ENCODE measurements around the gene ZNF487.
"Not testable (repeated sequence)": the region's sequence is repeated elsewhere in the genome, so short reads cannot be mapped to it uniquely, and the experiment has no call there.

ZNF487 gene

GRCh38 chr10:43440463-43441134, 3.7 kb downstream of the ZNF487 start:
- POLR2A ChIA-PET, result no interaction called here
- CTCF ChIA-PET, result no interaction called here
- DNase-seq (ENCODE audit: low read depth, low spot score), result no peak
- TF ChIP-seq, protein P1, sequence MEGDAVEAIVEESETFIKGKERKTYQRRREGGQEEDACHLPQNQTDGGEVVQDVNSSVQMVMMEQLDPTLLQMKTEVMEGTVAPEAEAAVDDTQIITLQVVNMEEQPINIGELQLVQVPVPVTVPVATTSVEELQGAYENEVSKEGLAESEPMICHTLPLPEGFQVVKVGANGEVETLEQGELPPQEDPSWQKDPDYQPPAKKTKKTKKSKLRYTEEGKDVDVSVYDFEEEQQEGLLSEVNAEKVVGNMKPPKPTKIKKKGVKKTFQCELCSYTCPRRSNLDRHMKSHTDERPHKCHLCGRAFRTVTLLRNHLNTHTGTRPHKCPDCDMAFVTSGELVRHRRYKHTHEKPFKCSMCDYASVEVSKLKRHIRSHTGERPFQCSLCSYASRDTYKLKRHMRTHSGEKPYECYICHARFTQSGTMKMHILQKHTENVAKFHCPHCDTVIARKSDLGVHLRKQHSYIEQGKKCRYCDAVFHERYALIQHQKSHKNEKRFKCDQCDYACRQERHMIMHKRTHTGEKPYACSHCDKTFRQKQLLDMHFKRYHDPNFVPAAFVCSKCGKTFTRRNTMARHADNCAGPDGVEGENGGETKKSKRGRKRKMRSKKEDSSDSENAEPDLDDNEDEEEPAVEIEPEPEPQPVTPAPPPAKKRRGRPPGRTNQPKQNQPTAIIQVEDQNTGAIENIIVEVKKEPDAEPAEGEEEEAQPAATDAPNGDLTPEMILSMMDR (IDR thresholded peaks at IDR 0.05; ENCODE audit: insufficient read depth, low read length, missing control alignments), result no peak
- no peak overlapping the region for H3K4me3 ChIP-seq (ENCODE audit: low read depth, low read length)

GRCh38 chr10:43444323-43444722, 7.4 kb downstream of the ZNF487 start:
- ChIA-PET CTCF (interaction anchor here (1.1 to 1.2 kb wide), 2 partner anchors 14 to 152 kb away, joined by 3 to 4 read pairs; no protein-coding TSS in a partner anchor), POLR2A (no interaction called here)

DNA sequence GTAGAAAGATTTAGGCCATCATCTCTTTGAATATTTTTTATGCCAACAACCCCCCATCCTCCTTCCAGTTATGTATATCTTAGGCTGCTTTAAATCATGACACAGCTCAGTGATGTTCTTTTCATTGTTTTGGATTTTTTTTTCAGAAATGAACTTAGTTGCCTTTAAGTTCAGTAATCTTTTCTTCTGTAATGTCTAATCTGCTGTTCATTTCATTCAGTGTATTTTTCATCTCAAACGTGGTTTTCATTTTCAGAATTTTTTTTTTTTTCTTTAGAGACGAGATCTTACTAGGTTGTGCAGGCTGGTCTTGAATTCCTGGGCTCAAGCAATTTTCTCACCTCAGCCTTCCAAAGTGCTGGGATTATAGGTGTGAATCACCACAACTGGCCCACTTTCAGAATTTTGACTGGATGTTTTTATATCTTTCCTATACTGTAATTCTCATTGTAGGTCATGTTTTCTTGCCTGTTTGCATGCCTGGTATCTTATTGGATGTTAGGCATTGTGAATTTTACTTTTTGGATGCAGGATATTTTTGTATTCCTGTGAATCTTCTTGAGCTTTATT, 8.1 kb downstream of the ZNF487 start:
- no peak for DNase-seq (ENCODE audit: low read depth, low spot score)
- POLR2A ChIA-PET, result no interaction called here
- no peak overlapping the region for H3K4me3 ChIP-seq (ENCODE audit: low read depth, low read length)
- TF ChIP-seq, protein P1 (IDR thresholded peaks at IDR 0.05; ENCODE audit: insufficient read depth, low read length, missing control alignments), result no peak
- CTCF ChIA-PET, result interaction anchor here (1.1 to 1.2 kb wide), 2 partner anchors 13 to 153 kb away, joined by 3 to 4 read pairs; no protein-coding TSS in a partner anchor

More at GRCh38 chr10:43444323-43444722, 7.4 kb downstream of the ZNF487 start:
- no peak overlapping the region for H3K4me3 ChIP-seq (ENCODE audit: low read depth, low read length)
- TF ChIP-seq, protein P1 (IDR thresholded peaks at IDR 0.05; ENCODE audit: insufficient read depth, low read length, missing control alignments), result no peak
- no peak for DNase-seq (ENCODE audit: low read depth, low spot score)

DNA sequence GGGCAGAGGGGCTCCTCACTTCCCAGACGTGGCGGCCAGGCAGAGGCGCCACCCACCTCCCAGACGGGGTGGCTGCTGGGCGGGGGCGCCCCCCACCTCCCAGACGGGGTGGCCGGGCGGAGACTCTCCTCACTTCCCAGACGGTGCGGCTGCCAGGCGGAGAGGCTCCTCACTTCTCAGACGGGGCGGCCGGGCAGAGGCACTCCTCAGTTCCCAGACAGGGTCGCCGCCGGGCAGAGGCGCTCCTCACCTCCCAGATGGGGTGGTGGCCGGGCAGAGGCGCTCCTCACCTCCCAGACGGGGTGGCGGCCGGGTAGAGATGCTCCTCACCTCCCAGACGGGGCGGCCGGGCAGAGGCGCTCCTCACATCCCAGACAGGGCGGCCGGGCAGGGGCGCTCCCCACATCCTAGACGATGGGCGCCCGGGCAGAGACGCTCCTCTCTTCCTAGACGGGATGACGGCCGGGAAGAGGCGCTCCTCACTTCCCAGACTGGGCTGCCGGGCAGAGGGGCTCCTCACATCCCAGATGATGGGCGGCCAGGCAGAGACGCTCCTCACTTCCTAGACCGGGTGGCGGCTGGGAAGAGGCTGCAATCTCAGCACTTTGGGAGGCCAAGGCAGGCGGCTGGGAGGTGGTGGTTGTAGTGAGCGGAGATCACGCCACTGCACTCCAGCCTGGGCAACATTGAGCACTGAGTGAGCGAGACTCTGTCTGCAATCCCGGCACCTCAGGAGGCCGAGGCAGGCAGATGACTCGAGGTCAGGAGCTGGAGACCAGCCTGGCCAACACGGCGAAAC, 9.5 kb downstream of the ZNF487 start:
- POLR2A ChIA-PET; CTCF ChIA-PET; H3K4me3 ChIP-seq (ENCODE audit: low read depth, low read length); DNase-seq (ENCODE audit: low read depth, low spot score): not testable (repeated sequence)

GRCh38 chr10:43448742-43449141, 11.8 kb downstream of the ZNF487 start:
- ChIA-PET CTCF (interaction anchor here (0.8 to 2.5 kb wide), 3 partner anchors 14 to 157 kb away, joined by 3 to 12 read pairs (median 3); no protein-coding TSS in a partner anchor), POLR2A (no interaction called here)
- no peak overlapping the region for H3K4me3 ChIP-seq (ENCODE audit: low read depth, low read length)
- TF ChIP-seq, protein P1 (IDR thresholded peaks at IDR 0.05; ENCODE audit: insufficient read depth, low read length, missing control alignments), result no peak
- DNase-seq (ENCODE audit: low read depth, low spot score), result no peak

DNA sequence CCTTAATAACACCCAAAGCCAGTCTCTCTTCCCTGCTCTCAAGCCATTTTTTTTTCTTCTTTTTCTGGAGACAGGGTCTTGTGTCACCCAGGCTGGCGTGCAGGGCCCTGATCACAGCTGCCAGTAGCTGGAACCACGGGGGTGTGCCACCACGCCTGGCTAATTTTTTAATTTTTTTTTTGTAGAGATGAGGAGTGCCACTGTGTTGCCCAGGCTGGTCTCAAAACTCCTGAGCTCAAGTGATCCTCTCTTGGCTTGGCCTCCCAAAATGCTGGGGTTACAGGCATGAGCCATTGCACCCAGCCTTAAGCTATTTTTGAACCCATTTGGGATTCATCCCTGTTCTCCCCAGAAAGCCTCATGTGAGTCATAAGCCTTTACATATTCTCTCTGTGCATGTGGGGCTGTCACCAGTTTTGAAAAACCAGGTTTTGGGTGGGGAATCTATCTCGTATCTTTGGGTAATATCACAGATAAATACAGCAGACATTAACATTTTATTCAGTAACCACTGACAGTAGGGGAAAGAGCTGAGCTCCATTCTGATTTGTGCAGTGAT, 15.5 kb downstream of the ZNF487 start:
- POLR2A ChIA-PET, result no interaction called here
- TF ChIP-seq, protein P1 (IDR thresholded peaks at IDR 0.05; ENCODE audit: insufficient read depth, low read length, missing control alignments), result no peak
- no peak overlapping the region for H3K4me3 ChIP-seq (ENCODE audit: low read depth, low read length)
- CTCF ChIA-PET, result interaction anchor here (0.8 kb wide), 1 partner anchor 104 kb away, joined by 3 read pairs; no protein-coding TSS in a partner anchor
- DNase-seq (ENCODE audit: low read depth, low spot score), result no peak
